WTC11 (cell line): ENCODE results near the gene MCEE. TPM values are rescaled to one million over a fixed set of nuclear protein-coding genes. Genes with fewer than 3 reads are reported as not detected.
"Not testable (repeated sequence)": the region's sequence is repeated elsewhere in the genome, so short reads cannot be mapped to it uniquely, and the experiment has no call there.

Experiments used
- ATAC-seq: fragments of 200-7000 bp; cut with Tn5 transposase; 2 replicates; pipeline ENCODE4 v1.10.0; 2021; ENCODE audit warnings: mild to moderate bottlenecking, moderate library complexity
- CTCF ChIA-PET: fragments of 300-600 bp; sonication (Branson Sonifier 250); formaldehyde crosslinking; loops from one replicate; lab custom pipeline; 2021; ENCODE audit warnings: antibody characterized with exemption; lab: Charles Lee
- POLR2A ChIA-PET: fragments of 350-600 bp; sonication (Branson Sonifier 250); formaldehyde crosslinking; loops from one replicate; lab custom pipeline; 2021; ENCODE audit warnings: antibody characterized with exemption; lab: Charles Lee
- DNase-seq: peaks from one replicate; pipeline ENCODE4 v3.0.0; 2021; ENCODE audit warnings: low spot score
- H3K27ac Mint-ChIP-seq: 2 replicates; pipeline ENCODE4 v1.8.0; 2021; ENCODE audit warnings: mixed read lengths
- H3K27me3 Mint-ChIP-seq: 2 replicates; pipeline ENCODE4 v1.8.0; 2021; ENCODE audit warnings: low read depth, mild to moderate bottlenecking, moderate library complexity, mixed read lengths
- H3K36me3 Mint-ChIP-seq: 2 replicates; pipeline ENCODE4 v1.8.0; 2021; ENCODE audit warnings: mixed read lengths
- H3K4me1 Mint-ChIP-seq: 2 replicates; pipeline ENCODE4 v1.8.0; 2022; ENCODE audit warnings: mixed read lengths
- H3K4me3 Mint-ChIP-seq: 2 replicates; pipeline ENCODE4 v1.8.0; 2021; ENCODE audit warnings: mild to moderate bottlenecking, moderate library complexity, mixed read lengths
- H3K9me3 Mint-ChIP-seq: 2 replicates; pipeline ENCODE4 v1.8.0; 2021; ENCODE audit warnings: mixed read lengths
- ATF3 ChIP-seq: sonication (generic); formaldehyde crosslinking; conservative IDR thresholded peaks from 2 replicates; pipeline ENCODE4 v1.8.1; 2022; ENCODE audit warnings: mild to moderate bottlenecking, missing genetic modification reagents
- EMX1 ChIP-seq: fragments of 250-450 bp; sonication (Bioruptor Pico); IDR thresholded peaks from 2 replicates; pipeline ENCODE4 v1.8.0; 2021; ENCODE audit warnings: mild to moderate bottlenecking
- ESRRA ChIP-seq: sonication (generic); formaldehyde crosslinking; IDR thresholded peaks from 2 replicates; pipeline ENCODE4 v1.8.1; 2022; ENCODE audit warnings: mild to moderate bottlenecking, missing genetic modification reagents, borderline replicate concordance
- JAZF1 ChIP-seq: fragments of 250-450 bp; sonication (Bioruptor Pico); IDR thresholded peaks from 2 replicates; pipeline ENCODE4 v1.9.0; 2021; ENCODE audit warnings: moderate library complexity, mild to moderate bottlenecking, inconsistent platforms
- MYBL2 ChIP-seq: sonication (generic); formaldehyde crosslinking; IDR thresholded peaks from 2 replicates; pipeline ENCODE4 v1.8.1; 2023; ENCODE audit warnings: mild to moderate bottlenecking, moderate library complexity, missing genetic modification reagents
- NFATC4 ChIP-seq: fragments of 250-450 bp; sonication (Bioruptor Pico); IDR thresholded peaks from 2 replicates; pipeline ENCODE4 v1.9.0; 2021; ENCODE audit warnings: mild to moderate bottlenecking
- NFYB ChIP-seq: sonication (generic); formaldehyde crosslinking; conservative IDR thresholded peaks from 2 replicates; pipeline ENCODE4 v1.8.0; 2022; ENCODE audit warnings: low read depth, missing genetic modification reagents
- RORB ChIP-seq: fragments of 250-450 bp; sonication (Bioruptor Pico); IDR thresholded peaks from 2 replicates; pipeline ENCODE4 v1.9.0; 2021; ENCODE audit warnings: mild to moderate bottlenecking
- TP53 ChIP-seq: sonication (generic); formaldehyde crosslinking; IDR thresholded peaks from 2 replicates; pipeline ENCODE4 v1.8.1; 2023; ENCODE audit warnings: mild to moderate bottlenecking, missing genetic modification reagents
- ZBTB43 ChIP-seq: sonication (generic); formaldehyde crosslinking; IDR thresholded peaks from 2 replicates; pipeline ENCODE4 v1.8.1; 2023; ENCODE audit warnings: mild to moderate bottlenecking, missing genetic modification reagents
- total RNA-seq: library from RNA; stranded (reverse); gene quantifications from 3 replicates; pipeline ENCODE4 v1.2.3, GENCODE V29; 2021
- TF ChIP-seq, protein P1 (sequence below): fragments of 250-450 bp; sonication (Bioruptor Pico); IDR thresholded peaks from 2 replicates; pipeline ENCODE4 v2.1.2; 2022; ENCODE audit warnings: mild to moderate bottlenecking, moderate library complexity
- TF ChIP-seq, protein P2 (sequence below): sonication (generic); formaldehyde crosslinking; IDR thresholded peaks from 2 replicates; pipeline ENCODE4 v1.8.1; 2023; ENCODE audit warnings: mild to moderate bottlenecking, missing genetic modification reagents, moderate library complexity

MCEE gene
- total RNA-seq, 1 experiment from 2014 or later, result 18.7 TPM

GRCh38 chr2:71091808-71092207 is 38.2 kb downstream of the MCEE start:
- H3K9me3 Mint-ChIP-seq, result peaks cover 15% of the 10 kb centered on the region
- CTCF ChIA-PET, result interaction anchor here (0.7 to 1.8 kb wide), 6 partner anchors 8 to 90 kb away, joined by 3 to 7 read pairs (median 3); no protein-coding TSS in a partner anchor
- peaks cover 15% of the 10 kb centered on the region for H3K36me3 Mint-ChIP-seq
- DNase-seq, H3K27me3 Mint-ChIP-seq, H3K4me3 Mint-ChIP-seq, POLR2A ChIA-PET, ATAC-seq: not testable (repeated sequence)
- H3K27ac Mint-ChIP-seq, result 0 out of 2 replicates have a peak overlapping the region, but pooled peaks have one; percentile 23
- TF ChIP-seq NFYB, result peak; percentile 51; the same call in 1 of the 2 replicates
- peaks cover 41% of the 10 kb centered on the region for H3K4me1 Mint-ChIP-seq

DNA sequence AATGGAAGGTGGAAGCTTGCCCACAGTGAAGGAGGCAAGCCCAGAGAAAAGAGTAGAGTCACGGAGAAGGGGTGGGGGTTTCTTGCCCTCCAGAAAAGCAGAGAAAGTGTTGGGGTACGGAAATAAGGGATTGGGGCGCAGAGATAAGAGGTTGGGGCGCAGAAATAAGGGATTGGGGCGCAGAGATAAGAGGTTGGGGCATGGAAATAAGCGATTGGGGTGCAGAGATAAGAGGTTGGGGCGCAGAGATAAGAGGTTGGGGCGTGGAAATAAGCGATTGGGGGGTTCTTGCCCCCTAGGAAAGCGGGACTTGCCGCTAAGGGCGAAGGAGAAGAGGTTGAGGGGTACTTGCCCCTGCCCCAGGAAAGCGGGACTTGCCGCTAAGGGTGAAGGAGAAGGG is 40.6 kb downstream of the MCEE start:
- H3K9me3 Mint-ChIP-seq, result peaks cover 15% of the 10 kb centered on the region

GRCh38 chr2:71085325-71086003 is 44.6 kb downstream of the MCEE start:
- H3K4me1 Mint-ChIP-seq, result peaks cover 78% of the 10 kb centered on the region
- peak overlapping the region; percentile 3; the same call in 1 of the 2 replicates for H3K4me3 Mint-ChIP-seq
- H3K36me3 Mint-ChIP-seq, POLR2A ChIA-PET, DNase-seq, H3K9me3 Mint-ChIP-seq, H3K27me3 Mint-ChIP-seq: not testable (repeated sequence)
- ATAC-seq, result peak; percentile 7
- peak overlapping the region; percentile 84 for H3K27ac Mint-ChIP-seq
- CTCF ChIA-PET, result interaction anchor here (0.8 to 6.4 kb wide), 2 partner anchors 16 kb away, joined by 4 to 29 read pairs; partner anchors contain the start of gene NAGK

More for the DNA sequence above, 40.6 kb downstream of the MCEE start:
- H3K4me3 Mint-ChIP-seq, result peak overlapping the region; percentile 63
- CTCF ChIA-PET, H3K27me3 Mint-ChIP-seq, ATAC-seq, DNase-seq, POLR2A ChIA-PET: not testable (repeated sequence)
- H3K27ac Mint-ChIP-seq, result peak overlapping the region; percentile 25; the same call in 1 of the 2 replicates
- peaks cover 15% of the 10 kb centered on the region for H3K36me3 Mint-ChIP-seq
- peaks cover 63% of the 10 kb centered on the region for H3K4me1 Mint-ChIP-seq

GRCh38 chr2:71083752-71084312 is 46.2 kb downstream of the MCEE start:
- DNase-seq, ATAC-seq, H3K27me3 Mint-ChIP-seq, H3K36me3 Mint-ChIP-seq, H3K9me3 Mint-ChIP-seq: not testable (repeated sequence)
- Mint-ChIP-seq H3K4me3 (peak overlapping the region; percentile 8; the same call in 1 of the 2 replicates), H3K4me1 (peaks cover 62% of the 10 kb centered on the region), H3K27ac (peak overlapping the region; percentile 86)
- ChIA-PET POLR2A (interaction anchor here (0.6 kb wide), 1 partner anchor 13 kb away, joined by 6 read pairs; no protein-coding TSS in a partner anchor), CTCF (interaction anchor here (1.1 to 6.4 kb wide), 2 partner anchors 14 to 17 kb away, joined by 3 to 29 read pairs; partner anchors contain the start of gene NAGK)

GRCh38 chr2:71083297-71083696 is 46.7 kb downstream of the MCEE start:
- POLR2A ChIA-PET, result not testable (repeated sequence)
- H3K4me1 Mint-ChIP-seq, result peaks cover 57% of the 10 kb centered on the region

DNA sequence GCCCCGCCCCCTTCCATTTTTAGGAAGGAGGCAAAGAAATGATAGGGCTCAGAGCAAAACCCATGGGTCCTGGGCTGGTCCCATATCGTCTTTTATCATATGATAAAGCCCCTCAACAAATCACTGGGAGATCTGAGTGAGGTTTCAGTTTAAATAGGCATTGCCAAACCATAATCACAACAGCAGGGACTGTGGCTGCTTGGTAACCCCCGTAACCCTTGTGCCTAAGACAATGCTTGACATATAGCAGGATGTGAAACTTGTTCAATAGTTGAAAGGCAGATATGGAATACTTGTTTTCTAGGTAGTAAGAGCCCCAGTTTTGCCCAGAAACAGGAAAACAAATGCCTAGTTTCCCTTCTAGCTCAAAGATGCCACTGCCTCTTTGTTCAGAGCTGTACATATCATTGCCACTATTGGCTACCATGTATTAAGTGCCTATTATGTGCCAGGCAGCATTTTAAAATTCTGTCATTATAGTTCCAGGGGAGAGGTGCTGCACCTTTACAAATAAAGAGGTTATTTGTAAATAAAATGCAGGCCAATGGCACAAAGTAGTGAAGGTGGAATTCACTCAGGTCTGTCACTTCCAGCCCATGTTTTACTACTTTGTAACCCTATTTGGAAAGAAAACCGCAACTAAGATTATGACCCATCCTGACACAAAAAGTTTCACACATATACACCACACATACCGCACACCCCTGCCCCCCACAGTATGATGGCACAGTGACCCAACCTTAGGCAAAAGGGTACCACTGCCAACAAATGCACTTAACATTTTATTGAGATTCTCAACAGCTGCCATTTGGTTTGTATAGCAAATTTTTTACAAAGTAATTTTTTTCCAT is 47.4 kb downstream of the MCEE start:
- Mint-ChIP-seq H3K36me3 (peaks cover 16% of the 10 kb centered on the region), H3K9me3 (no peaks in the 10 kb centered on the region), H3K4me3 (no peak overlapping the region), H3K4me1 (peaks cover 52% of the 10 kb centered on the region), H3K27me3 (no peaks in the 10 kb centered on the region; the same call in 1 of the 2 replicates), H3K27ac (peak overlapping the region; percentile 58)
- TF ChIP-seq RORB (CRISPR knock-in tag) (no peak), ATF3 (CRISPR knock-in tag) (no peak), EMX1 (CRISPR knock-in tag) (no peak), ZBTB43 (CRISPR knock-in tag) (no peak), JAZF1 (CRISPR knock-in tag) (no peak), MYBL2 (CRISPR knock-in tag) (no peak), TP53 (no peak), ESRRA (CRISPR knock-in tag) (no peak), NFATC4 (no peak)
- TF ChIP-seq, protein P1, sequence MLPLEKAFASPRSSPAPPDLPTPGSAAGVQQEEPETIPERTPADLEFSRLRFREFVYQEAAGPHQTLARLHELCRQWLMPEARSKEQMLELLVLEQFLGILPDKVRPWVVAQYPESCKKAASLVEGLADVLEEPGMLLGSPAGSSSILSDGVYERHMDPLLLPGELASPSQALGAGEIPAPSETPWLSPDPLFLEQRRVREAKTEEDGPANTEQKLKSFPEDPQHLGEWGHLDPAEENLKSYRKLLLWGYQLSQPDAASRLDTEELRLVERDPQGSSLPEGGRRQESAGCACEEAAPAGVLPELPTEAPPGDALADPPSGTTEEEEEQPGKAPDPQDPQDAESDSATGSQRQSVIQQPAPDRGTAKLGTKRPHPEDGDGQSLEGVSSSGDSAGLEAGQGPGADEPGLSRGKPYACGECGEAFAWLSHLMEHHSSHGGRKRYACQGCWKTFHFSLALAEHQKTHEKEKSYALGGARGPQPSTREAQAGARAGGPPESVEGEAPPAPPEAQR (CRISPR knock-in tag), result no peak
- TF ChIP-seq, protein P2, sequence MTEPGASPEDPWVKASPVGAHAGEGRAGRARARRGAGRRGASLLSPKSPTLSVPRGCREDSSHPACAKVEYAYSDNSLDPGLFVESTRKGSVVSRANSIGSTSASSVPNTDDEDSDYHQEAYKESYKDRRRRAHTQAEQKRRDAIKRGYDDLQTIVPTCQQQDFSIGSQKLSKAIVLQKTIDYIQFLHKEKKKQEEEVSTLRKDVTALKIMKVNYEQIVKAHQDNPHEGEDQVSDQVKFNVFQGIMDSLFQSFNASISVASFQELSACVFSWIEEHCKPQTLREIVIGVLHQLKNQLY (CRISPR knock-in tag), result no peak
- POLR2A ChIA-PET, result no interaction called here
- CTCF ChIA-PET, result interaction anchor here (1.0 to 6.4 kb wide), 2 partner anchors 9 to 13 kb away, joined by 3 to 29 read pairs; partner anchors contain the start of gene NAGK
- DNase-seq (no peak), ATAC-seq (no peak)

More at GRCh38 chr2:71083297-71083696, 46.7 kb downstream of the MCEE start:
- peak; percentile 67 for ATAC-seq
- H3K4me3 Mint-ChIP-seq, H3K27me3 Mint-ChIP-seq, H3K9me3 Mint-ChIP-seq, H3K27ac Mint-ChIP-seq, DNase-seq: not testable (repeated sequence)
- CTCF ChIA-PET, result interaction anchor here (6.4 kb wide), 1 partner anchor 13 kb away, joined by 29 read pairs; the partner anchor contains the start of gene NAGK
- peaks cover 14% of the 10 kb centered on the region for H3K36me3 Mint-ChIP-seq
